Measurements from ENCODE around the gene PIP4K2A. TPM values are rescaled to one million over a fixed set of nuclear protein-coding genes. Genes with fewer than 3 reads are reported as not detected.

The PIP4K2A gene
- total and polyA plus RNA-seq, 2 of the 8 experiments (the other 6 are each of a cell fraction or from before 2014, with no cell fraction given) = 19.0 to 60.9 TPM

GRCh38 chr10:22626784-22627183, 87.6 kb downstream of the PIP4K2A start:
- no peaks in the 10 kb centered on the region for H3K9me3 ChIP-seq (ENCODE audit: insufficient read depth in 2 of 2, low read depth in 1 of 2, low read length in 1 of 2)
- H3K79me2 ChIP-seq (ENCODE audit: control insufficient read depth in 1 of 2, insufficient read depth in 2 of 2, low read length in 2 of 2) = peaks cover 0 to 100% of the 10 kb centered on the region in 2 experiments; a peak in 3 of 4 replicates
- H2BK120ac ChIP-seq (replicated peaks; ENCODE audit: low read depth, low read length) = no peak overlapping the region
- DNase-seq (ENCODE audit: low read depth in 1 of 2, low spot score in 2 of 2) (no peak), FAIRE-seq (no peak)
- H3K79me1 ChIP-seq (ENCODE audit: low read depth, low read length) = peaks cover 12% of the 10 kb centered on the region
- no peak overlapping the region for H3K4me2 ChIP-seq (ENCODE audit: insufficient read depth in 1 of 2, low read depth in 2 of 2, low read length in 2 of 2)
- no peak overlapping the region for H3K9ac ChIP-seq (replicated peaks in 1 of 4; ENCODE audit: extremely low read depth in 1 of 4, low read depth in 3 of 4, low read length in 3 of 4)
- POLR2A ChIA-PET (ENCODE audit: partially characterized antibody) = interaction anchor here (0.9 kb wide), 1 partner anchor 11 kb away, joined by 3 read pairs; no protein-coding TSS in a partner anchor
- no peak overlapping the region for H3K18ac ChIP-seq (ENCODE audit: extremely low read depth, low read length)
- H2BK5ac ChIP-seq (ENCODE audit: low read depth, low read length) = no peak overlapping the region
- H4K8ac ChIP-seq (ENCODE audit: extremely low read depth, insufficient read depth, low read length) = no peak overlapping the region
- H3K4me1 ChIP-seq (replicated peaks in 1 of 4; ENCODE audit: control insufficient read depth in 3 of 4, insufficient read depth in 4 of 4, low read length in 3 of 4) = peaks cover 11 to 24% (median 17%) of the 10 kb centered on the region in 4 experiments
- no peak overlapping the region for H2AFZ ChIP-seq (ENCODE audit: low read length)
- H3K4ac ChIP-seq (replicated peaks; ENCODE audit: insufficient read length, low read depth, low read length) = no peak overlapping the region
- H2BK20ac ChIP-seq (ENCODE audit: low read length) = no peak overlapping the region
- H4K91ac ChIP-seq (replicated peaks; ENCODE audit: insufficient read length, low read length) = no peak overlapping the region
- no peak overlapping the region for H2BK15ac ChIP-seq (ENCODE audit: low read length)
- H3K23me2 ChIP-seq (ENCODE audit: low read depth, low read length) = no peaks in the 10 kb centered on the region
- H3K4me3 ChIP-seq (ENCODE audit: extremely low read depth in 1 of 4, insufficient read depth in 2 of 4, low read depth in 3 of 4, low read length in 4 of 4) = no peak overlapping the region
- WGBS, 2 experiments (ENCODE audit: extremely low coverage in 1 of 2, insufficient coverage in 1 of 2, insufficient read length in 1 of 2, insufficient replicate concordance in 2 of 2, low coverage in 1 of 2, low lambda C conversion rate in 2 of 2, missing lambda C conversion rate in 1 of 2) = 67% methylated on average over 2 of the region's 2 CpGs; no CpG with 5 or more reads in 1 of the 2 experiments
- H3K23ac ChIP-seq (ENCODE audit: insufficient read length) = no peak overlapping the region
- CTCF ChIA-PET (ENCODE audit: partially characterized antibody) = interaction anchor here (0.7 to 1.8 kb wide), 3 partner anchors 10 to 179 kb away, joined by 3 to 5 read pairs (median 3); no protein-coding TSS in a partner anchor
- H3K27ac ChIP-seq (ENCODE audit: low read depth, low read length) = no peak overlapping the region
- no peak overlapping the region for H3K14ac ChIP-seq (ENCODE audit: insufficient read length)
- no peak overlapping the region for H2AK5ac ChIP-seq (ENCODE audit: low read depth, low read length)
- no peak overlapping the region for H2BK12ac ChIP-seq (ENCODE audit: low read depth, low read length)
- no peaks in the 10 kb centered on the region for H3K27me3 ChIP-seq (replicated peaks in 1 of 4; ENCODE audit: control insufficient read depth in 3 of 4, extremely low read depth in 1 of 4, insufficient read depth in 3 of 4, low read length in 3 of 4)
- no peaks in the 10 kb centered on the region for H3K36me3 ChIP-seq (ENCODE audit: control insufficient read depth in 2 of 4, insufficient read depth in 4 of 4, low read length in 3 of 4)
- H3K56ac ChIP-seq (replicated peaks; ENCODE audit: insufficient read length, low read depth, low read length) = no peak overlapping the region
- H4K20me1 ChIP-seq (replicated peaks in 1 of 2; ENCODE audit: control insufficient read depth in 1 of 2, insufficient read depth in 2 of 2, low read length in 2 of 2) = peaks cover 0 to under 1% of the 10 kb centered on the region in 2 experiments
- H4K5ac ChIP-seq (ENCODE audit: insufficient read length, low read depth, low read length) = no peak overlapping the region
- no peak for TF ChIP-seq HDAC2 (IDR thresholded peaks at IDR 0.05; ENCODE audit: borderline replicate concordance in 1 of 2, low read depth in 2 of 2, low read length in 2 of 2)
- no peak for TF ChIP-seq SP4 (IDR thresholded peaks at IDR 0.05; ENCODE audit: low read length)

Data from H1 (cell line).